GM18907 (cell line): ENCODE results near the gene TOX4.

Experiments
- ATAC-seq: cut with Tn5 transposase; IDR thresholded peaks from one replicate; pipeline ENCODE4 v1.9.1; 2021; ENCODE audit warnings: mild to moderate bottlenecking, moderate library complexity; ENCODE audit not compliant: unreplicated experiment

Gene TOX4

DNA sequence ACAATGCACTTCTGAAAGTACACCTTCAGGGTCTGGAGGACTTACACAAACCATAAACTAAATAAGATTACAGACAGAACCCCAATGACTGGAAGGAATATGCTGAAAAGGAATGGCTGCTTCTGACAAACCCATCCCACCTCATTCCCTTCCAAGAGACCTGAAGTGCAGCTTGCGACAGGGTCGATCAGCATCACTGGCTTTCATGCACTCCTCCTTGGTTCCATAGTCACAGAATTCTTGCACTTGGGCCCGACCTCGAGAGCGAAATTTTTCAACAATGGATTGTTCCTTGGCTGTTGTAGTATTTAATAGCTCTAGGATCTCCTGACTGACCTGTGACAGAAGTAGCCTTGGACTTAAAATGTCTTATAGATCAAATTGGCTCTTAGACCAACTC is 24.6 kb downstream of the TOX4 start:
- ATAC-seq: no peak

DNA sequence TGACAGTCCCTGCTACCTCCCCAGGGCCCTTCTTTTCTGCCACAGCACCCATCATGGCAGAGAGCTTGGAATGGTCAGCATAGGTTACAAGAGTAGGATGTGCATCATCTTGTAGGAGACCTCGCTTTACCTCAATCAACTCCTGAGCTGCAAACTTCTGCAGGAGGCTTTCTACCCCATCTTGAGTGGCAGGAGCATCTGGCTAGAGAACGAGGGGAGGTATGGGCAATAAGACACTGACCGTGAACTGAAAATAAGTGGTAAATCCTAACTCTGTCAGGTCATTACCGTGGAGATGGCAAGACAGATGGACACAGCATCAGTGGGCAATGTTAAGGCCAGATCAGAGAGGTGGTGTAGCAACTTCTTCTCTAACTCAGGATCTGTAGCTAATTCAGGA is 26.4 kb downstream of the TOX4 start:
- no peak for ATAC-seq

DNA sequence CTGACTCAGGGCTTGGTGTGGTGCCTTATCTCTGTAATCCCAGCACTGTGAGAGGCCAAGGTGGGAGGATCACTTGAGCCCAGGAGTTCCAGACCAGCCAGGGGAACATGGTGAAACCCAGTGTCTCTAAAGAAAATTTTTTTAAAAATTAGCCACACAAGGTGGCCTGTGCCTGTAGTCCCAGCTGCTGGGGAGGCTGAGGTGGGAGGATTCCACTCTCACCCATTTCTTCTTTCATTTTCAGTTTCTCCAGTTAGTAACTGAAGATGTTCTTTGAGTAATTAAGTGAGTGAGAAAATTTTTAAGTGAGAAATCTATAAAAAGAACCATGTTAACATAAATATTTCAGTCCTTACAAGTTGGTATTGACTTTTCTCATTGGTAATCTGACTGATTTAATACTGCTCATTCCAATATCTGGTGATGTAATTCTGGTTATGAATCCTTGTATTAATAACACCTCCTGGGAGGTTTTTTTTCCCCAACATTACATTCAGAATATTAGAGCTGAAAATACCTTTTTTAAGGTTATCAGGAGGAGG is 28.1 kb downstream of the TOX4 start:
- ATAC-seq: peak; percentile 81

DNA sequence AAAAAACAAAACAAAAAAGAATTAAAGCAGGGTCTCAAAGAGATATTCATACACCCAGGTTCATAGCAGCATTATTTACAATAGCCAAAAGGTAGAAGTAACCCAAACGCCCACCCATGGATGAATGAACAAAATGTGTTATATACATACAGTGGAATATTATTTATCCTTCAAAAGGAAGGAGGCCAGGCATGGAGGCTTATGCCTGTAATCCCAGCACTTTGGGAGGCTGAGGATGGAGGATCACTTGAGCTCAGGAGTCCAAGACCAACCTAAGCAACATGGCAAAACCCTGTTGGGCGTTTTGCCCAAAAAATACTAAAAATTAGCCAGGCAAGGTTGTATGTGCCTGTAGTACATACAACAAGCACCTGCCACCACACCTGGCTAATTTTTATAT is 29.6 kb downstream of the TOX4 start:
- ATAC-seq: no peak

DNA sequence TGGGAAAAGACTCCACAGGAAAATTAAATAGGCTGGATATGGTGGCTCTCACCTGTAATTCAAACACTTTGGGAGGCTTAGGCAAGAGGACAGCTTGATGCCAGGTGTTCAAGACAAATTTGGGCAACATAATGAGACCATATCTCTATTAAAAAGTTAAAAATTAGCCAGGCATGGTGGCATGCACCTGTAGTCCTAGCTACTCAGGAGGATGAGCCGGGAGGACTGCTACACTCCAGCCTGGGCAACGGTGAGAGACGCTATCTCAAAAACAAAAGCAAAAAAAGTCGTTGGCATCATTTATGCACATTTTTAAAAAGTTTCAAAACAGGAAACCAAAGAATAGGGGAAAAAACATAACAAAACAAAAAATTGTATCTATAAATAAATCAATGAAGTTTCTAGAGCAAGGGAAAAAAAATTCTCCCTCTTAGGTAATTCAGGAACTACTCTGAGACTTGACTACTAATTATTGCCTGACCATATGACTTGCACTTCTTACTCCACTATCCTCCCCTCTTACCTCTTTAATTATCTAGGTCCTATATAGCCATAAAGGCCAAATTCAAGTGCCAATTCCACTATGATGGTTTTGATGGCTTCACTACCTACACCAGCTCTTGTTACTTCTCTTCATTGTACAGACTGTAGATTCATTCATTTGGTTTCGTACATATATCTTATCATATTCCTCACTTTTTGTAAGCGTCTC is 32.6 kb downstream of the TOX4 start:
- ATAC-seq: no peak

DNA sequence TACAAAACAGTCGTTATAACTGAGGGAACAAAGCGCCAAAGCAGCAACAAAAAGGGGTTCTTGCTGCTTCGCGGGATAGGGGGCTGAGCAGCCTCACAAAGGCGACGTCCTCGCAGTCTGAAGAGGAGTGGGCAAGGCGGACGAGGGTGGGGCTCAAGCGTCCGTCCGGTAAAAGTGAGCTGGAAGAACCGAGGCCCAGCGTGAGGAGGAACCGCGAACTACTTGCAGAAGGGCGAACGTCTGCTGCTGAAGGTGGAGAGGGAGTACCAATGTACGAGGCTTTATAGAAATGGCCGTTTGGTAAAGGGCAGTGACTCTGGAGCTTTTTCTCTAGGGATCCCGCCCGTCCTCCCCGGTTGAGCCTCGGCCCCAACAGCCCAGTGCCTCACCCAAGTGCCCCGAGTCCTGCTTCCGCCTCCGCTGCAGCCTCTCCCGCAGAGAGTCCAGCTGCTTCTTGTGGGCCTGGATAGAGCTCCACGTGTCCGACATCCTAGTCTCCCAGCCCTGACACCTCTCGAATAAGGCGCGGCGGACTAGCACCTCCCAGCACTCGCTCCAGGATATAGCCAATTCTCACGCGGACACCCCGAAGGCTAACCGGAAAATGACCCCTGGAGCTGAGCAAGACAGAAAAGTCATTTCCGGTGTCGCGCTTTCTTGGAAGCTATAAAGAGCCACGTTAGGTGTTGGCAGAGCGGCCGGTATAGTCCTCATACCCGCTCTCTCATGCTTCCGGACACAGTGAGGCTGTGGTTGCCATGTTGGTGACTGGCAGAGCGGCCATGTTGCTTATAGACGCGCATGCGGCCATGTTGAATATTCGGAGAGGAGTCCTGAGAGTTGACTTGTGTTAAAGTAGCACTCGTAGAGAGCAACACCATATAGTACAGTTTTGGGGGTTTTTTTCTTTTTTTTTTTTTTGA is 34.0 kb downstream of the TOX4 start, which contains the start of gene METTL3:
Gene METTL3 (minus strand): TSS at position 606 of the 923 bp plus-strand sequence. CDS start 117 bp downstream, at position 489.
- ATAC-seq: peak; percentile 98

DNA sequence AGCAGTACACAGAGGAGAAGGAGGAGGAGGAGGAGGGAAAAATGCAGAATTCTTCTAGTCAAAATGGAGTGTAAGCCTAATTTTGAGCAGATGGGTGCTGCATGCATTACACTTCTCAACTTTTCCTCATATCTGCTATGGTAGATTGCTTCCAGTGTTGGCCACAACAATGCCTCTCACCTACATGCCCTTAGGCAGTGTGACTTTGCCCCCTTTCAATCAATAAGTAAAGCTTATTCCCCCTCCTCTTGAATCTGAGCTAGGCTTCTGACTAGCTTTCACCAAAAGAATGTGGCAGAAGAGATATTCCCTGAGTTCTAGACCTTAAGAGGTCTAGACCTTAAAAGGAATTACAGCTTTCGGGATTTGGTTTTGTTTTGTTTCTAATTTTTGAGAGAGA is 37.3 kb downstream of the TOX4 start:
- no peak for ATAC-seq

DNA sequence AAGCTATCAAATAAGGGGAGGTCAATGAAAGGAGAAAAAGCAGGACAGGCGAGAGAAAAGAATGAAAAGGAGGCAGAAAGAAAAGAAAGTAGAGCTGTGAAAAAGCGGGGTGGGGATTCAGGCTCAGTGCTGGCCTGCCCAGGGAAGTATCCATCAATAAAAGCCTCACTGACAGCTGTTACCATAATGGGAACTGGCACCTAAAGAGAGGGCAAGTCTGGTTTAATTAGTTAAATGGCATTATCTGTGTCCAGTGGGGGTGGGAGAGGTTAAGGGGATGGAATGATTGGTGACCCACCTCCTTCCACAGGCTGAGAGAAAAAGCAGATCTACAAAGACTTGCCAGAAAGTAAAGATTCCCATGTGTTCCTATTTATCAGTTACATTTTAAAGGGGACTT is 41.7 kb downstream of the TOX4 start:
- no peak for ATAC-seq

DNA sequence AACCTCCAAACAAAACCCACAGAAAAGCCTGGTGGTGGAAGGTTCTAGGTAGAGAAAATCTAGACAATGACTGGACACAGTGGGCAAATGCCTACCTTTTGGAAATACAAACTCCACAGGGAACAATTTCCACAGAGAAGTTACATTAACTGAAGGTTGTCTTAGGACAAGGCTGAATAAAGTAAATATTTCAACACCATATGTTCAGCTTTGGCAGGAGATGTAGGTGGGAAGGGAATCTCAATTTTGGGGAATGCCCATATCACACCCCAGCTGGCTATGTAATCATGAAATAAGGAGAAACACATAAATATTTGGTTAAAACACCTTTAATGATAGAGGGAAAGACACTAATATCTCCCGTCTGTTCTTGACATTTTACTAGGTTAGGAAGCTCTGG is 43.8 kb downstream of the TOX4 start:
- ATAC-seq: no peak

DNA sequence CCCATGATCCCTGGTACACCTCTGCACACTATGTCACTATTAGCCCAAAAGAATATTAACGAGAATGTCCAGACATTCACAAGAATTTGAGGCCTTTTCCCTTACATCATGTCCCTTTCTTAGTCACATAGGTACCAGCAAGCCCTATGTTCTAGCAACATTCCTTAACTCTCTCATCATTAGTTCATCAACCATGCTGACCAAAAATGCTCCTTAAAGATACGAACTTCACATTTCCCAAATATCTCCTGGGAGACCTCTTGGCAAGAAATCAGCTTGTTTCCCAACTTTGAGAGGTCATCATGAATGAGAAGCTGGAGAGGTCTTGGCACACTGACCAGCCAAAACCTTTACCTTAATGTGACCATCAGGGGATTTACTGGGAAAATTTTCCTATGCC is 44.5 kb downstream of the TOX4 start:
- ATAC-seq: no peak

DNA sequence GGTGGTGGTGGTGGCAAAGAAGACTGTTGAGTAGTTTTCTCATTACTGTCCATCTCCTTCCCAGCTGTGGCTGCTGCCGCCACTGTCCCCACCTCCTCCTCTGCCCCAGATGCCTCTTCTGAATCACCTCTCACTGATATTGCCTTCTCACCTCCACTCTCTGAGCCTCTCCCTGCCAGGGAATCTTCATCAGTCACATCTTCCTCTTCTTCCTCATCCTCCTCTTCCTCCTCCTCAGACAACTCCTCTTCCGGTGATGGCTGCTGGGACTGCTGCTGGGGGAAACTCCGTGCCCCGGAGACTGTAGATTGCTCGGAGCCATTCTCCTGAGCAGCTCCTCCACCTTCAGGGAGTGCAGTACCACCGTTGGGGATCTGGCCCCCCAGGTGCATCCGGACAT is 46.2 kb downstream of the TOX4 start:
- ATAC-seq: no peak

DNA sequence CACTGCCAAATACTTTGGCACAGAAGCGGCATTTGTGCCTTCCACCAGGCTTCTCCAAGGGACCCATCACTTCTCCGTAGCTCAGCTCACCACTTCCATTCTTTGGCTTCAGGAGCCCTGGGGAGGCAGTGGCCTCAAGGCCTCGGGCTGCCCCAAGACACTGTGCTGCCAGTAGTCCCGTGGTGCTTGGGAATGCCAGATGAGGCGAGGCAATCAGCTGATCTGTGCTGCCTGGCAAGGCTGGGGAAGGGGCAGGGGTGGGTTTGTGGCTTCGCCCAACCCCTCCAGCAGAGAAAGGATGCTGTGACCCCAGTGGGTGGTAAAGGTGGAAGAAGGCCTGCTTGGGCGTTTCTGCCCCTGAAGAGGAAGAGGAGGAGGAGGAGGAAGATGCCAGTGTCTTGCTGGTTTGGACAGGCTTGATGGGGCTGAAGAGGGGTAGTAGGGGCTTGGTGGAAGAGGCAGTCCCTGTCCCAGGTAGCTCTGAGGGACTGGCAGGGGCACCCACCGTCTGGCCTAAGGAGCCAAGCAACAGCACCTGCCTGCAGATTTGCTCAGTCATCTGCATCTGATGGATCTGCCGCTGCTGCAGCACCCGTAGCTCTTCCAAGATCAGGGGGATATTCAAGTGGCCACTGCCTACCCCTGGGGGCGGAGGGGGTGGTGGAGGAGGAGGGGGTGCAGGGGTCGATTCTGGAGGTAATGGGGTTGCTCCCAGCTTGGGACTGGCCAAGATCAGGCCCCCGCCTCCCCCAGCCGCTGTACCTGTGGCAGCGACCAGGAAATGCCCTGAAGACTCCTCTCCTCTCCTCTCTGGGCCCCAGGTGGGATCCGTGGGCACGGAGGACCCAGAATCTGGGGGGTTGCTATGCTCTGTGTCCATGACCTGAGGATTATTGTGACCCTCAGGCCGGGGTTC is 47.8 kb downstream of the TOX4 start:
- ATAC-seq: no peak

DNA sequence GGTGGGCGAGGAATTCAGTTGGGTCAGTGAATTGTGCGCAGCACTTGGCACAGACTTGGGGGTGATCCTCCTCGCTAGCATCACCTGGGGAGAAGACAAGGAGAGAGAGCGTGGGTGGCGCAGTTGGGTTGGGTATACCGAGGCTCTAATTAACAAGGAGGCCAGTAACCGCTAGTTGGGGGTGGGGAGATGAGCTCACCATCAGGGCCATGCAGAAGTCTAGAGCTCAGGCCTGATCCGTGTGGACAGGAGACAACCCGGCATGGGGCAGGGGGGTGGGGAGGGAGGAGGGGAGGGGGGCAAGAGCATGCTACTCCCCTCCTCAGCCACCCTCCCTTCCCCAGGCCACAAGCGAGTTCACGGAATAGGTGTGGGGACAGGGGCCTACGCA is 48.6 kb downstream of the TOX4 start:
- ATAC-seq: no peak

DNA sequence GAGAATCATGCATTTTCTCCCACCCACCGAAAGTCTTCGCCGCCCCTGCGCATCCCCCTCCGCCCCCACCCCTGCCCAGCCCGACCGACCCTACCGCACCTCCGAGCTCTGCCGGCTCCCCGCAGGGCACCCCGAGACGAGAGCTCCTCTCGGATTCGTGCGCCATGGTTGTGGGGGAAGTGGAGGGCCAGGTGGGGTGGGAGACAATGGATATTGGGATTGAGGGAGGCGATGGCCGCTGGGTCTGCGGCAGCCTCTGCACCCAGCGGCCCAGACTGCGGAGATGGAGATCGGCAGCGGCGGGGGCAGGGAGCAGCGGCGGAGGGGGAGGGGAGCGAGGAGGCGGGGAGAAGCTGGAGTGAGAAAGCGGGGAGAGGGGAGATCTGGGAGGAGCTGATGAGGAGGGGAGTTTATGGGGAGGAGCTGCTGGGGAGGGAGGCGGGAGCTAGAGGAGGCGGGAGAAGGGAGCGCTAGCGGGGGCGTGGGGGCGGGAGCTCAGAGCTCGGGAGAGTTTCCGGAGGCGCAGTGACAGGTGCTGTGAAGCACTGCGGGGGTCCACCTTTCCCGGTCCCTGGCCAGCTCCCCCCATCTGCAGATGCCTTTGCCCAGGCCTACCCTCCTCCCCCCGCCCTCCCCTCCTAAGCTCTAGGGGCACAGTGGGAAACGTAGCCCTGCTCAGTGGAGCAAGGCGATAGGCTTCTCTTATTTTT is 49.1 kb downstream of the TOX4 start, which contains the start of gene SALL2:
Gene SALL2 (minus strand): TSS at position 385 of the 710 bp plus-strand sequence. CDS start 219 bp downstream, at position 166.
- ATAC-seq: peak; percentile 62

DNA sequence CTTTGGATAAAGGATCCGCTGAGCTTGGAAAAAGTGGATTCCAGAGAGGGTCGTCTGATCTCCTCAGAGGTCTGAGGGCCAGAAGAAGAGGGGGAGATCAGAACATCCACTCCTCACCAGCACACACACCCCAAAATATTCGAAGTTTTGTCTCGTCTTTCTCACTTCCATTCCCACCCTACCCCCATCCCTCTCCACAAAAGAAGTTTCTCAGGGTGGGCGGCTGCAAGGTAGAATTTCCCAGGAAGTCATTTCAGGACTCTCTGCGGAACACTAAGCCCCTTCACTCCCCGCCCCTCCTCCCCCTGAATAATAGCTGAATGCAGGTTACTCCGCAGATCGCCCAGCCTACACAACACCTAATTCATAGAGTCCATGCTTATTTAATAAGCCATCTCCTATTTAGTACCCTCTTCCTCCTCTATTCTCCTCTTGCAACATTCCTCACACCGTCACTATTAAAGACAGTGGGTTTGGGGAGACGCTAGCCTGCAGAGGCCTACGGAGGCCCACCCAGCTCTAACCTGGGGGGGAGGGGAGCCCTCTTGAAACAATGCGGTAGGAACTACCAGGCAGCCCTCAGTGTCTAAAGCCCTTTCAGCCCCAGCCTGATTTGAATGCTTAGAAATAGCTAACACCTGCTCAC is 49.8 kb downstream of the TOX4 start:
- ATAC-seq: no peak

DNA sequence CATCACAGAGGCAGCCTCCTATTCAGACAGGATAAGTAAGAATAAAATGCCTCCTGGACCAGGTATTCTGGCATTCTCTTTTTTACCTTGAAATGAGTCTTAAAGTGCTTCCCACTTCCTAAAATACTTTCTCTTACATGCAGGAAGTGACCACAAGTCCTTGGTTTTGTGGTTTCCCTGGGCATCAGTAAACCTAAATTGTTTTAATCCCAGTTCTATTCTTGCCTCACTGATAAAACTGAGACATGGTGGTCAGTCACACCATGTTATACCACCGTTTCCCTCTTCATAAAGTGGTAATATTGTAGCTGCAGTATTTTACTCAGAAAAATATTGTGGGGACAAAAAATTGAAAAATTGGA is 50.3 kb downstream of the TOX4 start:
- no peak for ATAC-seq

DNA sequence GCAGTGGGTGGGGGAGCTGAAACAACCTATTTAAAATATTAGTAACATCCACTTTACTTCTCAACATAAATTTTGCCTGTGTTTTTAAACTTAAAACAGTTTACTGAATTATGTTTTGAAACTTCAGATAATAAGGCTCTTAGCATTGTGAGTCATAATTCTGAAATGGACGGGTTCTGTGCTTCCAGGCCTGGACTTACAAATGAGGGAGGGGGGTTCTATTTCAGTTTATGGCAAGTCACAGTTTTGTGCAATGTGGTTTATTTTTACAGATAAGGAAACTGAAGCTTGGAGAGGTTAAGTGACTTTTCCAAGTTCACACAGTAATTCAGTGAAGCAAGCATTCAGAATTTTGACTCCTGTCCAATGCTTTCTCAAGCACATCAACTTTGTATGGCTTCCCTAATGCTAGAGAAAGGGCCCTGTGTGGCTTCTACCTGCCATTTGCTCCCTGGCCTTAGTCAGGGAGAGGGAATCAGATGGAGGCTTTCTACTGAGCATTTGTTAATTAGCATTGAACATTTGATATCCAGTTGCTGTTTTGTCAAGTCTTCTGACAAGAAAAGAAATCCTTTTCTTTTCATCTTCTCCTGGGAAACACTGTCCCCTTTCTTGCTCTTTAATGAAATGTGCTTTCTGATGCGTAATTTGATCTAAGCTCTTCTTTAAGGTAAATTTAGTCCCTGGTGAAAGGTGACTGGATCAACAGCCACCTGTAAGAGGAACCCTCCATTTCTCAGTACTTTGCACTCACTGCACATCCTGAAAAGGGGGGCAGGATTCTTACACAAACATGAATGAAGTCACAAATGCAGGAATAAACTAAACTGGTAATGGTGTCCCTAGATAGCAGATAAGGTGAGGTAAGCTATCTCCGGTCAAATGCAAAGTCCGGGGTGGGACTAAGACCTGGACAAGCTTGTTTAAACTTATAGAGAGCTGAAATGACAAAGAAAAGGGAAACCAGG is 51.7 kb downstream of the TOX4 start:
- no peak for ATAC-seq

DNA sequence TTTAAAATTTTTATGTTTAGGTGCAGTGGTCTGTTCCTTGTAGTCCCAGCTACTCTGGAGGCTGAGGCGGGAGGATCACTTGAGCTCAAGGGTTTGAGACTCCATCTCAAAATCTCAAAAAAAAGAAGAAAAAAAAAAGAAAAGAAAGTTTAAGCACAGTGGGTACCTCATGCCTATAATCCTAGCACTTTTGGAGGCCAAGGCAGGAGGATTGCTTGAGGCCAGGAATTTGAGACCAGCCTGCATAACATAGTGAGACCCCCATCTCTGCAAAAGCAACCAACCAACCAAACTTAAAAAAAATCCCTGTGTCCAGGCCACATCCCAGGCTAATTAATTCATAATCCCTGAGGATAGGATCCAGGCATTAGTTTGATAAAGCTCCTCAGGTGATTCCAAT is 52.5 kb downstream of the TOX4 start:
- no peak for ATAC-seq
